HG03460 (cell line): Measurements from ENCODE around the gene FAS.
A peak's percentile ranks its signal among the peaks of the same experiment; 100 is the strongest.

Experiments
- ATAC-seq: cut with Tn5 transposase; IDR thresholded peaks from one replicate; pipeline ENCODE4 v1.9.1; 2021; ENCODE audit not compliant: unreplicated experiment

FAS gene

GRCh38 chr10:88990384-88991160, at the start of gene FAS:
TSS of gene FAS (plus strand) at chr10:88990798. CDS start at chr10:88990877, 79 bp downstream.
- ATAC-seq, result peak; percentile 63

GRCh38 chr10:88941026-88941425, 49.6 kb upstream of the FAS start:
- no peak for ATAC-seq

DNA sequence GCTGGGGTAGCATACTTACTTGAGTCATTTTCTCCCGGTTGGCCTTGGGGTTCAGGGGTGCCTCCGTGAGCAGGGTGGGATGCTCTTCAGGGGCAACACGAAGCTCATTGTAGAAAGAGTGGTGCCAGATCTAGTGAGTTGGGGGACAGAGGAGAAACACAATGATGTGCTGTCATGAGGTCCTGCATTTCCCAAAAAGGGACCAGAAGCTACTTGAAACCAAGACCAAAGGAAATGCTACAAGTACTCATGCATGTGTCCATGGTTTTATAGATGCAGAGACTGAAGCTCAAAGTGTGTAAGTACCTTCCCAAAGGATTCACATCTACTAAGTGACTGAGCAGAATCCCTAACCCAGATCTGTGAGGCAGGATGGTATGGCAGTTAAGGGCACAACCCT, 46.8 kb upstream of the FAS start:
- no peak for ATAC-seq

DNA sequence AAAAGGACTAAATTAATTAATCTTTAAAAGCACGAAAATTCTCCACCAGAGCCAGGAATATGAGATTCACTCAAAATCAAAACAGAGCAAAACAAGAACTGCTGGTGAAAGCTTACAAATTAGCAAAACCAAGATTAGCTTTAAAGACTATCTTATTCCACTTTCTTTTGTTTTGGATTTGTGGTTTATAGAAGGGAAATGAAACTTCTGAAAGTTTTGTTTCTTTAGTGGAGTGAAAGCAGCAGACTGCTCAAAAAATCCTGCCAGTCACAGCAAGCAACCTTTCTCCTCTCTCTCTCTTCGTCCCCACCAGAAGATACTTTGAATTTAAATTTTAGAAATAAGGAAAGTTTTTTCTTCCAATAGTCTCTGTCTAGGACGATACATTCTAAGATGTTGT, 45.8 kb upstream of the FAS start:
- peak; percentile 57 for ATAC-seq

DNA sequence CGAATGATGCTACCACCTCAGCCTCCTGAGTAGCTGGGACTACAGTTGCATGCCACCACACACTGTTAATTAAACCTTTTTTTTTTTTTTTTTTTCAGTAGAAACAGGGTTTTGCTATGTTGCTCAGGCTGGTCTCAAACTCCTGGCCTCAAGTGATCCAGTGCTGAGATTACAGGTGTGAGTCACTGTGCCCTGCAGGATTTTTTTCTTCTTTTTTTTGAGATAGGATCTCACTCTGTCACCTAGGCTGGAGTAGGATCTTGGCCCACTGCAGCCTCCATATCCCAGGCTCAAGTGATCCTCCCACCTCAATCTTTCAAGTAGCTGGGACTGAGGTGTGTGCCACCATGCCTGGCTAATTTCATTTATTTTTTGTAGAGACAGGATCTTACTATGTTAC, 44.4 kb upstream of the FAS start:
- ATAC-seq, result no peak

DNA sequence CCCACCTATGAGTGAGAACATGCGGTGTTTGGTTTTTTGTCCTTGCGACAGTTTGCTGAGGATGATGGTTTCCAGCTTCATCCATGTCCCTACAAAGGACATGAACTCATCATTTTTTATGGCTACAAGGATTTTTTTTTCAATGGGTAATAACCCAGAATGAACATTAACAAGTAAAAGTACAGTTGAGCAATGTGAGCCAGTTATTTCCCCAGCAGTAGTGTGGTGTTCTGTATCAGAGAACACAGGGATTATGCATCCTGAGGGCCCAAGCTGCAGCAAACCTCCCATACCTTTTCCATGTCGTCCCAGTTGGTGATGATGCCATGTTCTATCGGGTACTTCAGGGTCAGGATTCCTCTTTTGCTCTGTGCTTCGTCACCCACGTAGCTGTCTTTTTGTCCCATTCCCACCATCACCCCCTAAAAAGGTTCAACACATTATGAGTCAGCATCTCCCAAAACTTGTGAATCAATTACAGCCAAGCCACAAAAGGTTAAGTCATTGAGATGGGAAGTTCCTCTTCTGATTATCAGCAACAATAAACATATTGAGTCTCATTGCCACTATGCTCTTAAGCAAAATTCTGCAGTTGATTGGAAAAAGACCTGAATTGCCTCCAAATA, 43.5 kb upstream of the FAS start:
- no peak for ATAC-seq

GRCh38 chr10:88949051-88949450, 41.5 kb upstream of the FAS start:
- ATAC-seq, result no peak

DNA sequence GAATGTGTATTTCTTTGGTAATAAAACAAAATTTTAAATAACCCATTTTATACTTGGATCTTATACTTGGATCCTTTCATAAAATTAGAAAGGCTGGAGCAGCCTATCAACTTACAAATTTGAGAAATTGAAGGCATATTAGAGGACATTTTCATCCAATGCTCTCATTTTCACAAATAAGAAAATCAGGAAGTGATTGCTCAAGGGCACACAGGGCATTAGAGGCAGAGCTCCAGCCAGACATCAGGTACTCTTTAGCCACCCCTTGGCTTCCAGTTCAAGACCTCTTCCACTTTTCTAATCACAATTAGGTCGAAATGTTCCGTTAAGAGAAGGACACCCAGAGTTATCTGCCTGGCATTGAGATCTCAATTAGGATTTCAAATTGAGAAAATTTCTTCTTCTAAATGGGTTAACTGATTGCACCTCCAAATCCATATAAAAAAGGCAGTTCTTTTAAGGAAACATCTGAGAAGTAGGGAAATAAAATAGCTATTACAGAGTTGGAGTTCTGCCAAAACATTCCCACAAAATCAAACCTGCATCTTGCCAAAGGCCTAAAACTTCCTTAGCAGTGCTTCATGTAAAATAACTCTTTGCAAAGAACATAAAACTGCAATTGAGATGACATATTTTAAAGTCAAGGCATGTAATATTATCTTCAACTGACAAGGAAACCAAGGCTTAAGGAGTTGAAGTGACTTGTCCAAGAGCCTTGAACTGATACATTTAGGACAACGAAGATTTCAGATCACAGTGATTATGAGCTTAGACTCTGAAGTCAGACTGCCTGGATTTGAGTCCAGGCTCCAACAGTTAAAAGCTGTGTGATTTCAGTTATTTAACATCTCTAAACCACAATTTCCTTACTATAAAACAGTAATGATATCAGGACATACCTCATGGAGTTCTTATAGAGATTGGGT, 40.4 kb upstream of the FAS start:
- ATAC-seq, result no peak

DNA sequence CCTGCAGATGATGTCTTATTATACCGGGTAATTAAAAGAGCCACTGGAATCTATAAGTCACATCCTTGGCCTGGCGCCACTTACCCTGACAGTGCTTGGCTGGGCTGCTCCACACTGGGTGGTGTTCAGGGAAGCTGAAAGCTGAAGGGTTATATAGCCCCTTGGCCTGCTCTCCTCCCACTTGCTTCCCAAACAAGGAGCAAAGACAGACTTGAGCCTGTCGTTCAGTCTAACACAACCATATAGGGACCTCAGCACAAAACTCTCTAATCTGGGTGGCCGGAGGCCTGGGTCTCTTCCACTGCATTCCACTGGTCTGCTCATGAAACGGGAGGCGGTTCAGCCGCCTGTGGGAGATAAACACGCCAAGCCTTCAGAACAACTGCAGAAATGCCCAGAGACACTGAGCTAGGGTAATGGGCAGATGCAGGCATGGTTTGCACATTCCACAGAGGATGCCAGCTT, 37.9 kb upstream of the FAS start, which contains the start of gene ACTA2:
Gene ACTA2 (minus strand): TSS at position 127 of the 465 bp plus-strand sequence. CDS start 3,843 bp downstream, outside the sequence.
- ATAC-seq, result no peak

GRCh38 chr10:88953662-88954061, 36.9 kb upstream of the FAS start:
- no peak for ATAC-seq

DNA sequence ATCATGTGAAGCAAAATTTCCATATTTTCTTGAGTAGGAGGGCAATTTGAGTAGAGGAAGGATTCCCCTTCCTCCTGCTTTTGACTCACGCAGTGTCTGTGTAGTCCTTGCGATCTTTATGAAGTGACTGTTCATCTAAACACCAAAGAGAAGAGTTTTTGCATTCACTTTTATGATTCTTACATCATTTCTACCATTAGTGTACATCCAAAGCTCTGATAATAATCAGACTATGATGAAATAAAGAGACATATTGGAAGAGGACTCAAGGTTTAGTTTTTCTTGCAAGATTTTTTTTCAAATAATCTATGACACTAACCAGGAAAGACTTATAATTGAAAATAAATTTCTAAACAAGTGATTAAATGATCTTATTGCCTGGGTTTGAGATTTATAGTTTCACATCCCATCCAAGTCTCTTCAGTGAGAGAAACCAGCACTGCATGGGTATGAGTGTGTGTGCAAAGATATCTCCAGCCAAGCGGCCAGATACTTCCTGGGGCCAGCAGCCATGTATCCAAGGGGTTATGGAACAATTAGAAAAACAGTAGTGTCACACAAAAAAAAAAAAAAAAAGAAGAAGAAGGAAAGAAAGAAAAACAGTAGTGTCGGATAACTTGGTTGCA, 36.0 kb upstream of the FAS start:
- ATAC-seq, result no peak

- no peak for ATAC-seq
Observed at GRCh38 chr10:88957381-88957780, 33.2 kb upstream of the FAS start.

GRCh38 chr10:88958721-88959120, 31.9 kb upstream of the FAS start:
- no peak for ATAC-seq

GRCh38 chr10:88960802-88961201, 29.8 kb upstream of the FAS start:
- no peak for ATAC-seq

DNA sequence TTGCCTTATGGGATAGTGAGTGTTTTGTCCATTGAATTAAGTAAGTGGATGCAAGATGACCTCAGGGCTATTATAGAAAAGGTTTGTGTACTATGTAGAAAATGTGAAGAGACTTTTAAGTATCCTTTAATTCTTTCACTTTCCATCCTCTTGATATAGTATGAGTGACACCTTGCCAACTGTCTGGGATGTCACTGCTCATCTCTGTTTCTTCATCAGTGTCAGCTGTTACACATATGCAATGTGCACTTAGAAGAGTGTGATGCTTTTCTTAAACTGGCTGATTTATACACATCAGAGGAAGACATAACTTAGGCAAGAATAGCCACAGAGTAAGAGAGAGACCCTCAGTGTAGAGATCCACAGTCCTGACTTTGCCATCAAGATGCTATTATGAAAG, 29.3 kb upstream of the FAS start:
- no peak for ATAC-seq

DNA sequence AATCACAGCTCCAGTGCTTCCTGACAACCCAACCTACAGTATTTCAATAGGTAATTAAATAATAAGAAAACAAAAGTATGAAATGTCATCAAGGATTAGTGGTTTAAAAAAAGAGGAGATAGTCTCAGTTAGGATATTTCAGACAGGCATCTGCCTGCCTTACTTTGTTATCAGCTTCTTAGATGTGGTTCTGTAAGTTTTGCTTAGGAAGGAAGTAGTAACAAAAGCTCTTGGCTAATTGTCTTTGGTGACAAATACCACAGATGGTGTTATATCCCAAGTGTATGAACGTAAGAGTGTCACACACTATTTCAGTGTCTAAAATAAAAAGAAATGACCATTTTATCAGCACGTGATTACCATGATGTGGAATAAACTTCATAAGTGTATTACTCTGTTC, 28.3 kb upstream of the FAS start:
- ATAC-seq, result no peak

DNA sequence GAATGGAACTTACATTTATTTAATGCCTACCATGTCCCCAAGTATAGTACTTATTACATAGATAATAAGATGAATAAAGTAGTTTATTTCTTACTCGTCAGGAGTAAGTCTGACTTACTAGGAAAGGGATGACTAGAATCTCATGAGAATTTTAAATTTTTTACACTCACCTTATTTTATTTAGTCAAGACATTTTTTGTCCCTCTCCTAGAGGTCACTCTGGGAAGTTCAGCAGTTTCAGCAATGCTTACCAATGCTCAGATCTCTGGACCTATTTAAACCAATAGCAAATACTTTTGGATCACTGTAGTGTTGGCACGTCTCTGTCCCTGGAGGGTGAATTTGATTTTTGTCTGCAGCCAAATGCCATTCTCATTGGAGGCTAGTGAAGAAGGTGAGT, 27.3 kb upstream of the FAS start:
- ATAC-seq, result no peak

- no peak for ATAC-seq
Observed at GRCh38 chr10:88964360-88964759, 26.2 kb upstream of the FAS start.

DNA sequence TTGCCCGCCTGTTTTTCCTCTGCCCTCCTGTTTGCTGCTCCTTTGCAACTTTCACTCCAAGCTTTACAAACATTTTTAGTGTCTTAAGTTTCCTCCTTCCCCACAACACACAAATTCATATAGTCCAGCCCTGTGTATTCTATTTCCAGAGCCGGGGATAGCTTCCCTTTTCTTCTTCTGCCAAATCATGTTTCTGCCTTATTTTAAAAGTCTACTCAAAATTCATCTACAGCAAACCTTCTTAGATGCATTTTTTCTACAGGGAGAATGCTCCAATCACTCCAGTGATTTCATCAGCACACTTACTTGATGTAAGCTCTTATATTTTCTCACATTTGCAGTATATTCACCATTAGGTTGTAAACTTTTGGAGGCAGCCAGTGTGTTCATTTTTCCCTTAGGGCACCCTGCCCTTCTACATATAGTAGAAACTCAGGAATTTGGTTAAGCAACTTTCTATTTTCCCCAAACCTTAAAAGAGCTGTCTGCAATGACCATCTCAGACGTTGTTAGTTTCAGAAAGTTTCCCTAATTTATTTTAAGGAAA, 25.7 kb upstream of the FAS start:
- ATAC-seq, result no peak

GRCh38 chr10:88966797-88967196, 23.8 kb upstream of the FAS start:
- no peak for ATAC-seq

DNA sequence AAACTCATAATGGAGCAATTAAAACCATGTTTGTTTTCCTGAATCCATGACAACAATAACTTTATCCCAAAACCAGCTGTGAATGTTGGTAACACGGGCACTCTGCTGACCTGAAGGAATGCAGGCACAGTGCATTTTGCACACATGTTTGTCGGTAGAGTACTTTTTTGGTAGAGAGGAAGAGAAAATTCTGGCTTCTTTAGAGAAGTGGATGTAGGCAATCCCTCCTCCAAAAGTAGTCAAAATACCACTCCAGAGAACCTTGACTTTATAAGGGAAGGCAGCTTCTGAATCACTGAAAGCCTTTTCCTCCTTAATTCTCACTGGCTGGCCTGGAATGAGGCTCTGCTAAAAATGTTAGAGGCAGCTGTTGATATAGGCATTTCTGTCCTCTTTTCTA, 22.2 kb upstream of the FAS start:
- ATAC-seq, result no peak
